Measurements from ENCODE around the gene TFIP11. TPM values are rescaled to one million over a fixed set of nuclear protein-coding genes. Genes with fewer than 3 reads are reported as not detected.
A peak's percentile ranks its signal among the peaks of the same experiment; 100 is the strongest.

TFIP11 gene
- total RNA-seq, 1 donor: 64.2 TPM

- Histone ChIP-seq H3K4me1 (ENCODE audit: insufficient read depth, low read length) (peaks cover 74% of the 10 kb centered on the region), H3K27me3 (ENCODE audit: insufficient read depth, low read length) (no peaks in the 10 kb centered on the region), H3K4me3 (ENCODE audit: low read length) (no peak overlapping the region), H3K9me3 (ENCODE audit: low read depth, low read length) (no peaks in the 10 kb centered on the region)
Measured at GRCh38 chr22:26482161-26482560, 30.1 kb downstream of the TFIP11 start.

GRCh38 chr22:26481694-26482093 lies 30.6 kb downstream of the TFIP11 start:
- Histone ChIP-seq H3K4me1 (ENCODE audit: insufficient read depth, low read length) (peaks cover 78% of the 10 kb centered on the region), H3K9me3 (ENCODE audit: low read depth, low read length) (no peaks in the 10 kb centered on the region)

GRCh38 chr22:26481112-26481693 lies 31.1 kb downstream of the TFIP11 start:
- H3K9me3 ChIP-seq (ENCODE audit: low read depth, low read length): no peaks in the 10 kb centered on the region
- H3K4me3 ChIP-seq (ENCODE audit: low read length): no peak overlapping the region
- H3K27me3 ChIP-seq (ENCODE audit: insufficient read depth, low read length): no peaks in the 10 kb centered on the region
- H3K4me1 ChIP-seq (ENCODE audit: insufficient read depth, low read length): peaks cover 81% of the 10 kb centered on the region

More at GRCh38 chr22:26481694-26482093, 30.6 kb downstream of the TFIP11 start:
- Histone ChIP-seq H3K4me3 (ENCODE audit: low read length) (no peak overlapping the region), H3K27me3 (ENCODE audit: insufficient read depth, low read length) (no peaks in the 10 kb centered on the region)

- H3K4me3 ChIP-seq (ENCODE audit: low read length): no peak overlapping the region
- peaks cover 79% of the 10 kb centered on the region for H3K4me1 ChIP-seq (ENCODE audit: insufficient read depth, low read length)
- H3K27me3 ChIP-seq (ENCODE audit: insufficient read depth, low read length): no peaks in the 10 kb centered on the region
- H3K9me3 ChIP-seq (ENCODE audit: low read depth, low read length): no peaks in the 10 kb centered on the region
Measured at GRCh38 chr22:26480611-26480932, 31.7 kb downstream of the TFIP11 start.

GRCh38 chr22:26479792-26480610 lies 32.3 kb downstream of the TFIP11 start:
- Histone ChIP-seq H3K9me3 (ENCODE audit: low read depth, low read length) (no peaks in the 10 kb centered on the region), H3K4me1 (ENCODE audit: insufficient read depth, low read length) (peaks cover 75% of the 10 kb centered on the region), H3K27me3 (ENCODE audit: insufficient read depth, low read length) (no peaks in the 10 kb centered on the region), H3K4me3 (ENCODE audit: low read length) (peak overlapping the region; percentile 7)

- Histone ChIP-seq H3K27me3 (ENCODE audit: insufficient read depth, low read length) (no peaks in the 10 kb centered on the region), H3K9me3 (ENCODE audit: low read depth, low read length) (no peaks in the 10 kb centered on the region), H3K4me1 (ENCODE audit: insufficient read depth, low read length) (peaks cover 67% of the 10 kb centered on the region), H3K4me3 (ENCODE audit: low read length) (peak overlapping the region; percentile 7)
Measured at GRCh38 chr22:26479043-26479791, 33.1 kb downstream of the TFIP11 start.

GRCh38 chr22:26477341-26477731 lies 34.9 kb downstream of the TFIP11 start:
- Histone ChIP-seq H3K4me1 (ENCODE audit: insufficient read depth, low read length) (peaks cover 55% of the 10 kb centered on the region), H3K9me3 (ENCODE audit: low read depth, low read length) (no peaks in the 10 kb centered on the region)

GRCh38 chr22:26476705-26477340 lies 35.5 kb downstream of the TFIP11 start:
- H3K27me3 ChIP-seq (ENCODE audit: insufficient read depth, low read length): no peaks in the 10 kb centered on the region
- no peaks in the 10 kb centered on the region for H3K9me3 ChIP-seq (ENCODE audit: low read depth, low read length)
- peaks cover 50% of the 10 kb centered on the region for H3K4me1 ChIP-seq (ENCODE audit: insufficient read depth, low read length)
- no peak overlapping the region for H3K4me3 ChIP-seq (ENCODE audit: low read length)

More at GRCh38 chr22:26477341-26477731, 34.9 kb downstream of the TFIP11 start:
- no peak overlapping the region for H3K4me3 ChIP-seq (ENCODE audit: low read length)
- no peaks in the 10 kb centered on the region for H3K27me3 ChIP-seq (ENCODE audit: insufficient read depth, low read length)

GRCh38 chr22:26474682-26475081 lies 37.6 kb downstream of the TFIP11 start:
- no peaks in the 10 kb centered on the region for H3K27me3 ChIP-seq (ENCODE audit: insufficient read depth, low read length)
- peaks cover 29% of the 10 kb centered on the region for H3K4me1 ChIP-seq (ENCODE audit: insufficient read depth, low read length)
- no peak overlapping the region for H3K4me3 ChIP-seq (ENCODE audit: low read length)
- H3K9me3 ChIP-seq (ENCODE audit: low read depth, low read length): no peaks in the 10 kb centered on the region

GRCh38 chr22:26471522-26471921 lies 40.8 kb downstream of the TFIP11 start:
- Histone ChIP-seq H3K4me3 (ENCODE audit: low read length) (no peak overlapping the region), H3K27me3 (ENCODE audit: insufficient read depth, low read length) (no peaks in the 10 kb centered on the region), H3K9me3 (ENCODE audit: low read depth, low read length) (no peaks in the 10 kb centered on the region), H3K4me1 (ENCODE audit: insufficient read depth, low read length) (peaks cover 4% of the 10 kb centered on the region)

- no peaks in the 10 kb centered on the region for H3K4me1 ChIP-seq (ENCODE audit: insufficient read depth, low read length)
- no peaks in the 10 kb centered on the region for H3K9me3 ChIP-seq (ENCODE audit: low read depth, low read length)
- no peak overlapping the region for H3K4me3 ChIP-seq (ENCODE audit: low read length)
- no peaks in the 10 kb centered on the region for H3K27me3 ChIP-seq (ENCODE audit: insufficient read depth, low read length)
Measured at GRCh38 chr22:26470807-26471206, 41.5 kb downstream of the TFIP11 start.

GRCh38 chr22:26466196-26466595 lies 46.1 kb downstream of the TFIP11 start:
- no peak overlapping the region for H3K4me3 ChIP-seq (ENCODE audit: low read length)
- H3K9me3 ChIP-seq (ENCODE audit: low read depth, low read length): no peaks in the 10 kb centered on the region
- H3K27me3 ChIP-seq (ENCODE audit: insufficient read depth, low read length): no peaks in the 10 kb centered on the region
- no peaks in the 10 kb centered on the region for H3K4me1 ChIP-seq (ENCODE audit: insufficient read depth, low read length)

GRCh38 chr22:26464312-26464711 lies 48.0 kb downstream of the TFIP11 start:
- H3K4me3 ChIP-seq (ENCODE audit: low read length): no peak overlapping the region
- no peaks in the 10 kb centered on the region for H3K27me3 ChIP-seq (ENCODE audit: insufficient read depth, low read length)
- H3K9me3 ChIP-seq (ENCODE audit: low read depth, low read length): no peaks in the 10 kb centered on the region
- no peaks in the 10 kb centered on the region for H3K4me1 ChIP-seq (ENCODE audit: insufficient read depth, low read length)

- Histone ChIP-seq H3K4me1 (ENCODE audit: insufficient read depth, low read length) (no peaks in the 10 kb centered on the region), H3K4me3 (ENCODE audit: low read length) (no peak overlapping the region), H3K9me3 (ENCODE audit: low read depth, low read length) (no peaks in the 10 kb centered on the region), H3K27me3 (ENCODE audit: insufficient read depth, low read length) (no peaks in the 10 kb centered on the region)
Measured at GRCh38 chr22:26463688-26464087, 48.6 kb downstream of the TFIP11 start.

- no peaks in the 10 kb centered on the region for H3K27me3 ChIP-seq (ENCODE audit: insufficient read depth, low read length)
- no peaks in the 10 kb centered on the region for H3K4me1 ChIP-seq (ENCODE audit: insufficient read depth, low read length)
- H3K9me3 ChIP-seq (ENCODE audit: low read depth, low read length): no peaks in the 10 kb centered on the region
- H3K4me3 ChIP-seq (ENCODE audit: low read length): no peak overlapping the region
Measured at GRCh38 chr22:26463101-26463661, 49.1 kb downstream of the TFIP11 start.
